Natural killer cell treated with Interleukin-12 subunit alpha and Interleukin-12 subunit beta and Interleukin-15 and Interleukin-18, amount 100 ng/mL, for 72 hours (primary cell): Measurements from ENCODE around the gene HACD1. TPM values are rescaled to one million over a fixed set of nuclear protein-coding genes. Genes with fewer than 3 reads are reported as not detected.

ENCODE experiments used
- total RNA-seq, 2 donors: library from RNA; stranded (reverse); gene quantifications; one replicate each; pipeline ENCODE4 v1.2.3, GENCODE V29; 2022

The HACD1 gene
- total RNA-seq, 2 donors from 2014 or later = 1.2 to 2.3 TPM

Other genes with a start within 250 kb of the HACD1 start
- 1 to 10 TPM in 1 of 2 donors, under 1 TPM in 1; 0.19 to 1.5 TPM for gene ST8SIA6, start 162.8 kb downstream of the HACD1 start, total RNA-seq
- gene STAM, start 26.8 kb upstream of the HACD1 start, total RNA-seq = 10 to 100 TPM; 20.2 to 24.4 TPM
- gene TMEM236, start 134.8 kb upstream of the HACD1 start, total RNA-seq = under 1 TPM; 0.10 to 0.11 TPM
- not detected for gene MRC1, start 192.0 kb upstream of the HACD1 start, total RNA-seq